ENCODE data around the gene MAP2. TPM values are rescaled to one million over a fixed set of nuclear protein-coding genes. Genes with fewer than 3 reads are reported as not detected.

Gene MAP2
- total RNA-seq, 1 donor from 2014 or later, result 58.1 TPM

DNA sequence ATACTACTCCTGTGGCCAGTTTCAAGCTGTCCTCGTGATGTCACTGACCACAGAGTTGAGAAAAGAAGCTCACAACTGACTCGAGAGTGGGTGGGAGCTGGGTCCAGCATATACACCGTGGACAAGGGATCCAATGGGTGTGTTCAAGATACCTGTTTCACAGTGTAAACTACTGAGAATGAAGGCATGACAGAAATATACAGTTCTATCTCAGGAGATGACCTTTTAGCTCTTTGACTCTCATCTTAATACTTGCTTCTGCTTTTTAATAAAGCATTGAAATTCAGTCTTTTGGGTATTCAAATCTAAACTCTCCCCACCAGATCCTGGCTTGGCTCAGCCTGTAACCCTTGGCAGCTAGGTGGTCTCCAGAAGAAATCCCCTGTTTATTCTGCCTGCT is 130.1 kb downstream of the MAP2 start:
- H3K36me3 ChIP-seq (ENCODE audit: control insufficient read depth, insufficient read depth, low read length), result no peaks in the 10 kb centered on the region
- H3K27me3 ChIP-seq (ENCODE audit: control insufficient read depth, insufficient read depth, low read length), result no peaks in the 10 kb centered on the region
- no peak for DNase-seq (ENCODE audit: low read depth)
- H3K4me3 ChIP-seq (ENCODE audit: low read depth, low read length), result no peak overlapping the region
- no peak for TF ChIP-seq CTCF (IDR thresholded peaks at IDR 0.05; ENCODE audit: insufficient read depth, low read length, poor library complexity, severe bottlenecking)

- Histone ChIP-seq H3K36me3 (ENCODE audit: control insufficient read depth, insufficient read depth, low read length) (no peaks in the 10 kb centered on the region), H3K27me3 (ENCODE audit: control insufficient read depth, insufficient read depth, low read length) (no peaks in the 10 kb centered on the region), H3K4me3 (ENCODE audit: low read depth, low read length) (no peak overlapping the region)
- TF ChIP-seq CTCF (IDR thresholded peaks at IDR 0.05; ENCODE audit: insufficient read depth, low read length, poor library complexity, severe bottlenecking), result peak; percentile 62
- peak; percentile 18 for DNase-seq (ENCODE audit: low read depth)
Observed at GRCh38 chr2:209556354-209556961, 132.6 kb downstream of the MAP2 start.

GRCh38 chr2:209560911-209561310 is 137.1 kb downstream of the MAP2 start:
- Histone ChIP-seq H3K36me3 (ENCODE audit: control insufficient read depth, insufficient read depth, low read length) (no peaks in the 10 kb centered on the region), H3K4me3 (ENCODE audit: low read depth, low read length) (no peak overlapping the region), H3K27me3 (ENCODE audit: control insufficient read depth, insufficient read depth, low read length) (no peaks in the 10 kb centered on the region)
- no peak for TF ChIP-seq CTCF (IDR thresholded peaks at IDR 0.05; ENCODE audit: insufficient read depth, low read length, poor library complexity, severe bottlenecking)
- no peak for DNase-seq (ENCODE audit: low read depth)

DNA sequence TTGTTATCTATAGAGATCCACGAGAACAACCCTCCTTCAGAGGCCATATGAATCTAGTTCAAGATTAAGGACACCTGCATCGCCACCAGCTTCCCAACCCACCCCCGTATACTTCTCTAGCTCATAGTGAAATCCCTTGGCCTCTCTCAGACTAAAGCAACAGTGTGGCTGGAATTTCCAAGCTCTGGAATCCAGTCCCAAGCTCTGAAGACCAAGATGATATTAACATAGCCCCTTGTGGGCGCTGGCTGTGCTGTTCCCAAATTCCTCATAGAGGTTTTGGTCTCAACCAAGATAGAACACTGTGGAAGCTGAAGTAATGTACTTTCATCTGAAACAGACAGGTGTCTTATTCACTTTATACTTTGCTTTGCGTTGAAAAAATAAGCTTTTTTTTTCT is 139.6 kb downstream of the MAP2 start:
- no peak for TF ChIP-seq CTCF (IDR thresholded peaks at IDR 0.05; ENCODE audit: insufficient read depth, low read length, poor library complexity, severe bottlenecking)
- Histone ChIP-seq H3K36me3 (ENCODE audit: control insufficient read depth, insufficient read depth, low read length) (no peaks in the 10 kb centered on the region), H3K27me3 (ENCODE audit: control insufficient read depth, insufficient read depth, low read length) (no peaks in the 10 kb centered on the region), H3K4me3 (ENCODE audit: low read depth, low read length) (no peak overlapping the region)
- no peak for DNase-seq (ENCODE audit: low read depth)

DNA sequence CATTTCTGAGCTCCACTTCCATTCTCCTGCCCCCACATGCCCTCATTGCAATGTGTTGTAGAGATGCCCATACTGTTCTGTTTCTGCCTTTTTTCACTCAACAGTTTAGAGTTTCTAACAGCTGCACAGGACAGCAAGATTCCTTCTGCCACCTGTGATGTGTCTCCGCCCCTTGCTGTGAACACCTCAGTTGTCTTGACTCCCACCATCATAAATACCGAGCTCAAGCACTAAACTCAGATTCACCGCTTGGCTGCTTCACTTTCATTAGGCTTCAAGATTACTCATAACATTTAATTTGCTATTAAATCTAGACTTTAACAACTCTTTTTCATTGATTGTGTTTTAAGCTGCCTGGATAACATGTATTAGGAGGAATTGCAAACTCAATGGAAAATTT is 141.0 kb downstream of the MAP2 start:
- Histone ChIP-seq H3K27me3 (ENCODE audit: control insufficient read depth, insufficient read depth, low read length) (no peaks in the 10 kb centered on the region), H3K36me3 (ENCODE audit: control insufficient read depth, insufficient read depth, low read length) (no peaks in the 10 kb centered on the region), H3K4me3 (ENCODE audit: low read depth, low read length) (no peak overlapping the region)
- DNase-seq (ENCODE audit: low read depth), result no peak
- TF ChIP-seq CTCF (IDR thresholded peaks at IDR 0.05; ENCODE audit: insufficient read depth, low read length, poor library complexity, severe bottlenecking), result no peak

GRCh38 chr2:209565896-209566582 is 142.2 kb downstream of the MAP2 start:
- H3K27me3 ChIP-seq (ENCODE audit: control insufficient read depth, insufficient read depth, low read length), result no peaks in the 10 kb centered on the region
- H3K36me3 ChIP-seq (ENCODE audit: control insufficient read depth, insufficient read depth, low read length), result no peaks in the 10 kb centered on the region
- DNase-seq (ENCODE audit: low read depth), result no peak
- TF ChIP-seq CTCF (IDR thresholded peaks at IDR 0.05; ENCODE audit: insufficient read depth, low read length, poor library complexity, severe bottlenecking), result no peak
- H3K4me3 ChIP-seq (ENCODE audit: low read depth, low read length), result no peak overlapping the region
